ENCODE measurements around the gene CATSPERB.
"Not testable (repeated sequence)": the region's sequence is repeated elsewhere in the genome, so short reads cannot be mapped to it uniquely, and the experiment has no call there.

The CATSPERB gene

DNA sequence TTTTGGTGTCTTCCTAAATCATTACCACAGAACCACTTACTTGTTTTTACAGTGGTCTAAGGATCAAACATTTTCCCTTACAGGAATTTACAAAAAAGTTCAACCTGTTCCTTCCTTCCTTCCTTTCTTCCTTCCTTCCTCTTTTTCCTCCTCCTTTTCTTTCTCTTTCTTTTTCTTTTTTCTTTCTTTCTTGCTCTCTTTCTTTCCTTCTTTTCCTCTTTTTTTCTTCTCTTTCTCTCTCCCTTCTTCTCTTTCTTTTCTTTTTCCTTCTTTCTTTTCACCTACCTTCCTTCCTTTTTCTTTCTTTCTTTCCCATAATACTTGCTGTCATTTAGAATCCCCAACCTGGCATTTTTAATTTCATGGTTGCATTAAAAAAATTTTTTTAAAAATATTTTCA, 162.6 kb downstream of the CATSPERB start:
- TF ChIP-seq, protein P1, sequence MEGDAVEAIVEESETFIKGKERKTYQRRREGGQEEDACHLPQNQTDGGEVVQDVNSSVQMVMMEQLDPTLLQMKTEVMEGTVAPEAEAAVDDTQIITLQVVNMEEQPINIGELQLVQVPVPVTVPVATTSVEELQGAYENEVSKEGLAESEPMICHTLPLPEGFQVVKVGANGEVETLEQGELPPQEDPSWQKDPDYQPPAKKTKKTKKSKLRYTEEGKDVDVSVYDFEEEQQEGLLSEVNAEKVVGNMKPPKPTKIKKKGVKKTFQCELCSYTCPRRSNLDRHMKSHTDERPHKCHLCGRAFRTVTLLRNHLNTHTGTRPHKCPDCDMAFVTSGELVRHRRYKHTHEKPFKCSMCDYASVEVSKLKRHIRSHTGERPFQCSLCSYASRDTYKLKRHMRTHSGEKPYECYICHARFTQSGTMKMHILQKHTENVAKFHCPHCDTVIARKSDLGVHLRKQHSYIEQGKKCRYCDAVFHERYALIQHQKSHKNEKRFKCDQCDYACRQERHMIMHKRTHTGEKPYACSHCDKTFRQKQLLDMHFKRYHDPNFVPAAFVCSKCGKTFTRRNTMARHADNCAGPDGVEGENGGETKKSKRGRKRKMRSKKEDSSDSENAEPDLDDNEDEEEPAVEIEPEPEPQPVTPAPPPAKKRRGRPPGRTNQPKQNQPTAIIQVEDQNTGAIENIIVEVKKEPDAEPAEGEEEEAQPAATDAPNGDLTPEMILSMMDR (IDR thresholded peaks at IDR 0.05; ENCODE audit: low read depth, low read length): no peak
- H3K4me3 ChIP-seq (ENCODE audit: low read depth, low read length): no peak overlapping the region

DNA sequence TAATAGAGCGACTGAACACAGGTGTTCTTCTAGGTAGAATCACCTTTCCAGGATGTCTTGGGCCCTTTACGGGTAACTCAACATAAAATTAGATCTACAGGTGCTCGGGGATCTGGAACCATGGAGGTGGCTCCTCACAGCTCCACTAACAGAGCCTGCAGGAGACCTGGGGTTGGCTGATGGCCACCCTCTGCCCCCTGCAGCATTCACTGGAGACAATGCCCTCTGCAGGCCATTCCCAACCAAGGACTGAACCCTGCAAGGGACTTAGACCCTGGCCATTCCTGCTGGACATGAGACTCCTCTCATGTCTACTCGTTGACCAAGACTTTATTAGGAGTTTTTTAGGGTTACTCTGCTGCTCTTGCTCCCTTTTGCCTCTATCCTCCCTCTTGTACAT, 163.3 kb downstream of the CATSPERB start:
- TF ChIP-seq, protein P1 (IDR thresholded peaks at IDR 0.05; ENCODE audit: low read depth, low read length): no peak
- H3K4me3 ChIP-seq (ENCODE audit: low read depth, low read length): no peak overlapping the region

GRCh38 chr14:91567827-91568226, 164.1 kb downstream of the CATSPERB start:
- not testable (repeated sequence) for H3K4me3 ChIP-seq (ENCODE audit: low read depth, low read length)

- TF ChIP-seq, protein P1 (IDR thresholded peaks at IDR 0.05; ENCODE audit: low read depth, low read length): no peak
- H3K4me3 ChIP-seq (ENCODE audit: low read depth, low read length): no peak overlapping the region
Measured at GRCh38 chr14:91555531-91555930, 176.4 kb downstream of the CATSPERB start.

- H3K4me3 ChIP-seq (ENCODE audit: low read depth, low read length): no peak overlapping the region
- TF ChIP-seq, protein P1 (IDR thresholded peaks at IDR 0.05; ENCODE audit: low read depth, low read length): no peak
Measured at GRCh38 chr14:91554535-91555332, 177.2 kb downstream of the CATSPERB start.

DNA sequence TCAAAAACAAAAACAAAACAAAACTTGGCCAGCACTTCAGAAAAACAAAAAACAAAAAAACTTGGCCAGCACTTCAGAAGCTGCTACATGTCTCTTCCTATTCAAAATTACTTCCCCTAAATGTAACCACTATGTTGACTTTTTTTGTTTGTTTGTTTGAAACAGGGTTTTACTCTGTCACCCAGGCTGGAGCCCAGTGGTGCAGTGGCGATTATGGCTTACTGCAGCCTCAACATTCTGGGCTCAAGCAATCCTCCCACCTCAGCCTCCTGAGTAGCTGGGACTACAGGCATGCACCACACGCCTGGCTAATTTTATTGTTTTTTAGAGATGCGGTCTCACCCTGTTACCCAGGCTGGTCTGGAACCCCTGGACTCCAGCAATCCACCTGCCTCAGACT, 183.8 kb downstream of the CATSPERB start:
- no peak overlapping the region for H3K4me3 ChIP-seq (ENCODE audit: low read depth, low read length)
- TF ChIP-seq, protein P1 (IDR thresholded peaks at IDR 0.05; ENCODE audit: low read depth, low read length): no peak

DNA sequence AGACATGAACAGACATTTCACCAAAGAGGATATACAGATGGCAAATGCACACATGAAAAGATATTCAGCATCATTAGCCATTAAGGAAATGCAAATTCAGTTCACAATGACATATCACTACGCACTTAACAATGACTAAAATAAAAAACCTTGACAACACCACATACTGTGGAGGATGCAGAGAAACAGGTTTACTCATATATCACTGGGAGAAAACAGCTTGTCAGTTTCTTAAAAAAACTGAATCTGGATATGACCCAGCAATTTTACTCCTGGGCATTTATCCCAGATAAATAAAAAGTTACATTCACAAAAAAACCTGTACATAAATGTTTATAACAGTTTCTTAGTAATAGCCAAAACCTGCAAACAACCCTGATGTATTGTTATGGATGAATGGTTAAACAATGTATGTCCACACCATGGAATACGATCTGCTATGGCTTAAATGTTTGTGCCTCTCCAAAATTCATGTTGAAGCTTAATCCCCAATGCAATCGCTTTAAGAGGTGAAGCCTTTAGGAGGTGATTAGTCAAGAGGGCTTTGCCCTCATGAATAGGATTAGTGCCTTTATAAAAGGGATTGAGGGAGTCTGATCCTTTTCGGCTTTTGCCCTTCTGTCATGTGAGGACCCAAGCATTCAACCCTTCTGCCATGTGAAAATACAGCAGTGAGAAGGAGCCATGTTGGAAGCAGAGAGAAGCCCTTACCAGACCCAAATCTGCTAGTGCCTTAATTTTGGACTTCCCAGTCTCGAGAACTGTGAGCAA, 185.8 kb downstream of the CATSPERB start:
- TF ChIP-seq, protein P1 (IDR thresholded peaks at IDR 0.05; ENCODE audit: low read depth, low read length): no peak
- H3K4me3 ChIP-seq (ENCODE audit: low read depth, low read length): no peak overlapping the region

All from WI38 (cell line).